GM19025 (cell line): ENCODE results near the gene IPPK.
"Not testable (repeated sequence)": the region's sequence is repeated elsewhere in the genome, so short reads cannot be mapped to it uniquely, and the experiment has no call there.

Source experiments
- ATAC-seq: cut with Tn5 transposase; IDR thresholded peaks from one replicate; pipeline ENCODE4 v1.9.1; 2021; ENCODE audit warnings: mild to moderate bottlenecking, low read depth, moderate library complexity; ENCODE audit not compliant: unreplicated experiment

The IPPK gene

DNA sequence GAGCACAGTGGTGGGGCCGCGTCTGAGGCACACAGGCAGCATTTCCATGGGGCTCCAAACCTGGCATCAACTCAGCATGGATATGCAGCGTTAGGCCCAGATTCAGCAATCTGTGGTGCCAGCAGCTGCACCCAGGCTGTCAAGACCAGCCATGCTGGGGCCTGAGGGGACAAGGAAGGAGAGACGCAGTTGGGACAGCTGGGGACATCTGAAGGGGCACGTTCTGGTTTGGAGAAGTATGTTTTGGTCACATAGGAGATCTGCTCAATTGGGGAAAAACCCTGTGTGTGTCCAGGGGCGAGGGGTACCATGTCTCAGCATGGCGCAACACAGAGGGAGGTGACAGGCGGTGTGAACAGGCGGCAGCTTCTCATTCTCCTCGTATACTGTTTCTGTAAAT lies 67.5 kb downstream of the IPPK start:
- no peak for ATAC-seq

DNA sequence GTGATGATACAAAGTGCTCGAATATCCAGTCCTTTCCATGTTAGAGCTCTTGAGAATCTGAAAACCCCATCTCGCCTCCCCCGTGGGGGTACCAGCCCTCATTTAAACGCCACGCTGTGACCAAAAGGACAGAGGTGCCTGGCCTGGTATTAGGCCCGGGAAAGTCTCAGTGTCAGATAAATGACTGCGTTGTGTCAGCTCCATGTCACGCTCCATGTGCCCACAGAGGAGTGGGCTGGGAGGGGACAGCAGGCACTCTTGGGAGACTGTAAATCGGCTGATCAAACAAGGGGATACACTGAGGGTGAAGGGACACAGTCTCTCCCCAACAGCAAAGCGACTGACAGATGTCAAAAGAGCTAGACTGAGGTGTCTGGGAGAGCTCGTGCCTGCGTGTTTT lies 68.5 kb downstream of the IPPK start:
- ATAC-seq = no peak

DNA sequence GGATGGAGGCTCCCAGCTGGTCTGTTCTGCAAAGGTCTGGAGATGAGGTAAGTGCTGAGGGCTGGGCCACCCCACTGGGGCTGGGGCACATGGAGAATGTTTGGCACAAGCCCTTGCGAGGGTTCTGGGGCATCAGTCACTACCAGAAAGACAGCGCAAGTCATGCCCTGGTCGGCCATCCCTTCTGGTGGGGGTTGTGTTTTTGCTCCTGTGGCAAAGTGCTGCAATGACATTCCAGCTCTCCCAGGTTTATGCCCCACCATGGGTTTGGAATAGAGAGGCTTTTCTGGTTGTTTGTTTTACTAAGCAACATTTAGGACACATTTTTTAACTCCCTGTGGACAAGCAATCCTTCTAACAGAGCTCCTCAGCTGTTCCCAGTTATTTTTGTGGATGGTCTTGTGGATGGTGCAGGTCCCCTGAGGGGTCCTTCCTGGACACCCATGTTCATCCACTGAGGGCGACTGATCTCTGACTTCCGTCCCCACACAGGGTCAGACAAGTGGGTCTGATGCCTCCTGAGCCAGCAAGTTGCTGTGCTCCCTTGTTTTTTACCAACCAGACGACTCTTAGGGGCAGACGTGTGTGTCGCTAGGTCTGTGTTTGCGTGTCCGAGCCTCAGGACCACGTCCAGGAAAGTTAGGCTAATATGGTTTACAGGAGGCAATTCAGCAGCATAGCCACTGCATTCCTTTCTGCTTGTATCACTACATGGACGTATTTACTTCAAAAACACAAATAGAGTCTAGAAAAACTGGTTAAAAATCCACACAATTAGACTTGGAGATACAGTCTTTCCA lies 69.3 kb downstream of the IPPK start:
- ATAC-seq = no peak

DNA sequence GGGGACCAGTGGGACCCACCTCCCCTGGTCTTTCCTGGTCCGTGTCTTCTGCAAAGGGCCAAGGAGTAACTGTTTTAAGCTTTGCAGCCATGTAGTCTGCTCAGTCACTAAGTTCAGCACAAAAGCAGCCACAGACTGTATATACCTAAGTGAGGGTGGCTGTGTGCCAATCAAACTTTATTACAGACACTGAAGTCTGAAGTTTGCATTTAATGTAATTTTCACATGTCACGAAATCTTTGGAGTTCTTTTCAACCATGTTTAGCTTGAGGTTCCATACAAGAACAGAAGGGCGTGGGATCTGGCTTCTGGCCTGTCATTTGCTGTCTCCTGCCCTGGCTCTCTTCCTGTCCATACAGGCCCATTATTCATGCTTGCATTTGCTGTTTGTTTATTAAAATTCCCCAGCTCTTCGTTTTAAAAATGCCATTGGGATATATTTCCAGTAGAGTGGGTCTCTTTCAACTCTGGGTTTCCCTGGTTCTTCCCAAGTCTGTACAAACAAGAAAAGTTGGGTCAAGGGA lies 69.9 kb downstream of the IPPK start:
- no peak for ATAC-seq

DNA sequence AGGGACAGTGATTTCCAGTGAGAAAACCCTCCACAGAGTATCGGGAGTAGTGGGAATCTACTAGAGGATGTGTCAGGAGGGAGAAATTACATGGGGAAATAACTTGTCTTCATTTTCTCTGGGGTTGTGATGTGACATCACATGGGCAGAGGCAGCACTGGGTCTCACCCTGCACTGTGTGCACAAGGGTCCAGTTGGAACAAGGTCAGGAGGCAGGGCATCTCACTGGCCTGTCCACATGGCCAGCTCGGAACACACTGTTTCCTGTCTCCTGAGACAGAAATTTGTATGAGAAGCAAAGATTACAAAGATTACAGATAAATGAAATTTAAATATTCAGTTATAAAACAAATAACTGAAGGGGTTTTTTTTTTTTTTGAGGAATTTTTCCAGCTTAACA lies 71.5 kb downstream of the IPPK start:
- ATAC-seq = no peak

DNA sequence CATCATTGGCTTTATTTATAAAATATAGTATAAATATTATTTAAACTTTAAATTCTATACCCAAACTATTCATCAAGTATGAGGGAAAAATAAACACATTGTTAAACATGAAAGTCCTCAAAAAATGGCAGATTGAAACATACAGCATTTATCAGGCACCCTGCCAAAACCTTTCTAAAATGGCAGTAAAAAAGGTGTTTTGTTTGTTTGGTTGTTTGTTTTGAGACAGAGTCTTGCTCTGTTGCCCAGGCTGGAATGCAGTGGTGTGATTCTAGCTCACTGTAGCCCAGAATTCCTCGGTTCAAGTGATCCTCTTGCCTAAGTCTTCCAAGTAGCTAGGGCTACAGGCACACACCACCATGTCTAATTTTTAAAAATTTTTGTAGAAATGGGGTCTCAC lies 74.0 kb downstream of the IPPK start:
- ATAC-seq = no peak

DNA sequence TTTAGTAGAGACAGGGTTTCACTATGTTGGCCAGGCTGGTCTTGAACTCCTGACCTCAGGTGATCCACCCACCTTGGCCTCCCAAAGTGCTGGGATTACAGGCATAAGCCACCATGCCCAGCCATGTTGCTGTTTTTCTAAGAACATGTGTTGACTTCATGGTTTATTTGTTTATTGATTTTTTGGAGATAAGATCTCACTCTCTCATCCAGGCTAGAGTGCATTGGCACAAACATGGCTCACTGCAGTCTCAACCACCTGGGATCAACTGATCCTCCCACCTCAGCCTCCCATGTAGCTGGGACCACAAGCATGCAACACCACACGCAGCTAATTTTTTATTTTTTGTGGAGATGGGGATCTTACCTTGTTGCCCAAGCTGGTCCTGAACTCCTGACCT lies 74.9 kb downstream of the IPPK start:
- not testable (repeated sequence) for ATAC-seq

DNA sequence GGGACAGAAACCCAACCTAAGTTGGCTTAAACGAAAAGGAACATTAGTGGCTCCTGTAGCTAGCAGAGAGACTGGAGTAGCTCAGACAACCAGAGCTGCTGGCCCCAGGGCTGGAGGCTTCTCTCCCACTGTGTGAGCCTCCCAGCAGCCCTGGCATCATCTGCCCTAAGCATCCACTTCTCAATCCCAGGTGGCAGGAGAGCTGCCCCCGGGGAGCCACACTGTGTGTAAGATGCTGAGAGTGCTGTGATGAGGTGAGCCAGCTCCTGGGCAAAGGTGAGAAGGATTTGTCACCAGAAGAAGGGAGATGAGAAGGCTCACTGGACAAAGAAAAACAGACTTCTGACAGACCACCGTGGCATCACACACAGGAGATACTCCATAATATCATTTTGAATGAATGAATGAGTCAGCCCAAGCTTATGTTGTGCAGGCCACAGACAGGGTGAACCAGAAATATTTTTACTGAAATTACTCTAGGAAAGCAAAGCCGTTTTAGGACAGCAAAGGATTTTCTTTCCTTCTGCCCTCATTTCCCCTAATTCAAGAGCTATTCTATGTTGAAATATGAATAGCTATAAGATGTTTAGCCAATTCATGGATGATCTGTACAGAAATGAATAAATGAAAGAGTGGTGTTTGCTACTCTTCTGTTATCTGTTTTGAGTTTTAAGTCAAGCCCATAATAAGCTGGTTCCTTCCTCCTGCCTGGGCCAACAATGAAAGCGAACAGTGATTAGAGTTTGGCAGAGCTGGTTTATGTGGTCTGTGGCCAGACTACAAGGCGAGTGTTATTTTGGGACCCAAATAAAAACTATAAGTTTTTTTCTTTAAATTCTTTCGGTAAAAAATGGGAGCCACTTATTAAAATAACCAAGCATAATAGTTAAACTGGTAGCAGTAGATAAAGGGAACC lies 76.7 kb downstream of the IPPK start:
- no peak for ATAC-seq

DNA sequence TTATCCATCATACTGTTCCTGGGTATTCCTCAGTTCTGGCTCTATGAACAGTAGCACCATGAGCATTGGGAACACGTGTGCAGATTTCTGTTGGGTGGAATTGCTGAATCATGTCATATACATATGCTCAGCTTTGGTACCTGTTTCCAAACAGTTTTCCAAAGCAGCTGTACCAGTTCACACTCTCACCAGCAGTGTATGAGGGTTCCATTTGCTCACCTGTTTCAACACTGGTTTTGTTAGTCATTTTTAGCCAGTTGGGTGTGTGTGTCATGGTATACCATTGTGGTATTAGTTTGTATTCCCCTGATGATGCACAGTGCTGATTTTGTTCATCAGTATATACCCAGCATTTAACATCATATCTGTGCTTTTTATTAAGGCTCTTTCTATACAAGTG lies 77.4 kb downstream of the IPPK start:
- ATAC-seq = no peak

DNA sequence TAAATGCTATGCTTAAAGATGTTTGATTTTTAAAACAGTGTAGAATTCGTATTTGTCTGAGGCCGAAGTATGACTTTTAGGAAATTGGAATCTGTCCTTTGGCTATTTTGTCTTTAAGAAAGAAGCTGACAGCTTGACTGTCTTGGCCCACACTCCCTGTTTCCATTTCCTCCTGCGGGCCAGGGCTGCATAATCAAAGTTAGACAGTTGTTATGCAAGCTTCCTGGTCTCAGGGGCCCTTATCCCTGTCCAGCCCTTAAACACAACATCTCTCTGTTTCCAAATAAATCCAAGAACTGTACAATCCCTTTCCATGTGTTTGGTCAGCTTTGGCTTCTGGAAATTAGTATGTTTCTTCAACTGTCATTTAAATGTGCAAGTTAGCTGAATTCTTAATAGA lies 79.6 kb downstream of the IPPK start:
- ATAC-seq = no peak

DNA sequence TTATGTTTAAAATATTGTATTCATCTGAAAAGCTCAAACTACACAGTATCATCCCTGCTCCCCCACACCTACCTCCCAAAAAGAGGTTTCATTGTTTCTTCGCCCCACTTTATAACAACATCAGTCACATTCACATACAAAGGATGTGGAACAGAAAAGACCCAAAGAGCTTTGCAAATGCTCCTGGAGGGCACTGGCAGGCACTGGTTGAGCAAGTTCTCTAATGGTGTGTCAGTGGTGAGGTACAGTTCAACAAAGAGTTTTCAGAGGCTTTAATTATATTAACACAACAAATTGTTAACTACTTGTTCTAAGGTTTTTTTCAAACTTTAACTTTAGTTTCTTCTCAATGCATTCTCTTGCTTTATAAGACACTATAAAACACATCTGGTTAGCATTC lies 80.0 kb downstream of the IPPK start:
- no peak for ATAC-seq

DNA sequence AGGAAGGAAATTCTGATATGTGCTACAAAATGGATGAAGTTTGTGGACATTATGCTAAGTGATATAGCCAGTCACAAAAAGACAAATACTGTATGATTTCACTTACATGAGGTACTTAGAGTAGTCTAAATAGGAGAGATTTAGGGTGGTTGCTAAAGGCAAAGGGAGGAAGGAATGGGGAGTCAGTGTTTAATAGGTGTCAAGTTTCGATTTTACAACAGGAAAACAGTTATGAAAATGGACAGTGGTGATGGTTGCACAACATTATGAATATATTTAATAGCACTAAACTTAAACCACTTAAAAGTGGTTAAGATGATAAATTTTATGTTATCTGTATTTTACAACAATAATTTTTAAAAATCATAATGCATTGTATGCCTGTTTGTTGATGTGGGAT lies 93.8 kb downstream of the IPPK start:
- ATAC-seq = no peak

DNA sequence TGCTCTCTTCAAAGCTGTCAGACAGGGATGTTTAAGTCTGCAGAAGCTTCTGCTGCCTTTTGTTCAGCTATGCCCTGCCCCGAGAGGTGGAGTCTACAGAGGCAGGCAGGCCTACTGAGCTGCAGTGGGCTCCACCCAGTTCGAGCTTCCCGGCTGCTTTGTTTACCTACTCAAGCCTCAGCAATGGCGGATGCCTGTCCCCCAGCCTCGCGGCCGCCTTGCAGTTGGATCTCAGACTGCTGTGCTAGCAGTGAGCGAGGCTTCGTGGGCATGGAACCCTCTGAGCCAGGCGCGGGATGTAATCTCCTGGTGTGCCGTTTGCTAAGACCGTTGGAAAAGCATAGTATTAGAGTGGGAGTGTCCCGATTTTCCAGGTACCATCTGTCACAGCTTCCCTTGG lies 96.3 kb downstream of the IPPK start:
- not testable (repeated sequence) for ATAC-seq

DNA sequence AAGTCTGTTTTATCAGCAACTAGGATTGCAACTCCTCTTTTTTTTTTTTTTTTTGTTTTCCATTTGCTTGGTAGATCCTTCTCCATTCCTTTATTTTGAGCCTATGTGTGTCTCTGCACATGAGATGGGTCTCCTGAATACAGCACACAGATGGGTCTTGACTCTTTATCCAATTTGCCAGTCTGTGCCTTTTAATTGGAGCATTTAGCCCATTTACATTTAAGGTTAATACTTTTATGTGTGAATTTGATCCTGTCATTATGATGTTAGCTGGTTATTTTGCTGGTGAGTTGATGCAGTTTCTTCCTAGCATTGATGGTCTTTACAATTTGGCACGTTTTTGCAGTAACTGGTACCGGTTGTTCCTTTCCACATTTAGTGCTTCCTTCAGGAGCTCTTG lies 98.1 kb downstream of the IPPK start:
- ATAC-seq = not testable (repeated sequence)

DNA sequence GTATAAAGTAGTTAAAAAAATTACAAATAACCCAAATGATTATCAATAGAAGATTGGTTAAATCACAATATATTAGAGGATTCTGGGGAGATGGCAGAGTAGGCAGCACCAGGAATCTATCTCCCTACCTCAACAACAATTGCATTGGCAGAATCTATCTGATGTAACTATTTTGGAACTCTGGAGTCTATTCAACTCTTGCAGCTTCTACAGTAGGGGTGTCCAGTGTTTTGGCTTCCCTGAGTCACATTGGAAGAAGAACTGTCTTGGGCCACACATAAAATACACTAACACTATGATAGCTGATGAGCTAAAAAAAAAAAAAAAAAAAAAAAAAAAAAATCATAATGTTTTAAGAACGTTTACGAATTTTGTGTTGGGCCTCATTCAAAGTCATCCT lies 104.9 kb downstream of the IPPK start:
- ATAC-seq = no peak

DNA sequence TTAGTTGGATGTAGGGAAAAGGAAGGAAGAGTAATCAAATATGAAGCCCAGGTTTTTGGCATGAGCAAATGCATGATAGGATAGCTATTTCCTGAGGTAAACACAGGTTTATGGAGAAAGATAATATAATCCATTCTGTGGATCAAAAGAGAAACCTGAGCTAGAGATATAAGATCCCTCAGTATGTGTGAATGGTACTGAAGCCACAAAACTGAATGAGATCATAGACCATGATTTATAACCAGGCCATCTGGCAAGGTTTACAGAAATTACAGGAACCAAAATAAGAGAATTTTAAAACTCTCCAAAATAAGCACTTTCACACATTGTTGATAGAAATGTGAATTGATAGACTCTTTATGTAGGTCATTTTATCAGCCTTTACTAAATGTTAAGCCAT lies 105.4 kb downstream of the IPPK start:
- ATAC-seq = no peak
